SW 1271 (cell line): Measurements from ENCODE around the gene HOXB9.

Source experiments
- DNase-seq, 2 experiments: peaks; one replicate each; lab custom pipeline; 2025; lab: John Stamatoyannopoulos, UW

Gene HOXB9

GRCh38 chr17:48624118-48624517, 2.0 kb downstream of the HOXB9 start:
- DNase-seq = no peak

- DNase-seq = no peak
These were observed 2.6 kb downstream of the HOXB9 start for GRCh38 chr17:48623583-48623982.

- no peak for DNase-seq
These were observed 3.3 kb downstream of the HOXB9 start for GRCh38 chr17:48622857-48623256.

- DNase-seq = no peak
These were observed 4.5 kb downstream of the HOXB9 start for GRCh38 chr17:48621410-48622392.

GRCh38 chr17:48620461-48621139, 5.6 kb downstream of the HOXB9 start:
- no peak for DNase-seq

GRCh38 chr17:48619826-48620449, 6.2 kb downstream of the HOXB9 start:
- no peak for DNase-seq

GRCh38 chr17:48618256-48618896, 7.8 kb downstream of the HOXB9 start:
- peak in 1 of 2 experiments; percentile 75 for DNase-seq

- DNase-seq = no peak
These were observed 8.5 kb downstream of the HOXB9 start for GRCh38 chr17:48617471-48618255.

- DNase-seq = no peak
These were observed 9.3 kb downstream of the HOXB9 start for GRCh38 chr17:48616717-48617470.

- DNase-seq = no peak
These were observed 10.0 kb downstream of the HOXB9 start for GRCh38 chr17:48615963-48616716.

GRCh38 chr17:48615047-48615962, 10.9 kb downstream of the HOXB9 start, which contains the start of gene HOXB8:
Gene HOXB8, minus strand, starts transcription at chr17:48615292. Its CDS starts 588 bp downstream, at chr17:48614704.
- DNase-seq = no peak

GRCh38 chr17:48613862-48614694, 12.1 kb downstream of the HOXB9 start:
- DNase-seq = no peak

GRCh38 chr17:48612854-48613691, 13.1 kb downstream of the HOXB9 start:
- DNase-seq = peak; percentile 34 to 56

GRCh38 chr17:48612456-48612853, 13.7 kb downstream of the HOXB9 start:
- DNase-seq = no peak

GRCh38 chr17:48611681-48612455, 14.3 kb downstream of the HOXB9 start:
- DNase-seq = no peak

GRCh38 chr17:48611213-48611612, 14.9 kb downstream of the HOXB9 start:
- DNase-seq = no peak
